Colonic mucosa (tissue), 4 donors: ENCODE measurements around the gene FOXK2. TPM values are rescaled to one million over a fixed set of nuclear protein-coding genes. Genes with fewer than 3 reads are reported as not detected.
"Not testable (repeated sequence)": the region's sequence is repeated elsewhere in the genome, so short reads cannot be mapped to it uniquely, and the experiment has no call there.

Source experiments
- DNase-seq: peaks from one replicate; pipeline ENCODE4 v3.0.0-alpha.2; 2020
- H3K27ac ChIP-seq: fragments of 200-600 bp; one replicate; pipeline ENCODE4 v1.8.0; 2021
- H3K27me3 ChIP-seq: fragments of 200-600 bp; one replicate; pipeline ENCODE4 v1.8.0; 2021
- H3K36me3 ChIP-seq: fragments of 200-600 bp; one replicate; pipeline ENCODE4 v1.8.0; 2021
- H3K4me1 ChIP-seq: fragments of 200-600 bp; one replicate; pipeline ENCODE4 v1.8.0; 2021; ENCODE audit warnings: mild to moderate bottlenecking
- H3K4me3 ChIP-seq: fragments of 200-600 bp; one replicate; pipeline ENCODE4 v1.8.0; 2021
- H3K9ac ChIP-seq, 2 donors: one replicate each; pipeline ENCODE4 v1.7.0; 2013; ENCODE audit warnings: control low read depth in 2 of 2, low read depth in 2 of 2, low read length in 2 of 2
- H3K9me3 ChIP-seq: fragments of 200-600 bp; one replicate; pipeline ENCODE4 v1.8.0; 2021
- intact Hi-C: fragments of 100-400 bp; cut with DNase I; formaldehyde crosslinking; loops from one replicate; pipeline ENCODE4 v1.14.1; 2022
- total RNA-seq, 2 donors: library from RNA; stranded (reverse); fragmentation: NEBNext Ultra II Directional in 1 of 2; extraction: Animal tissue kit (Norgen Biotek cat#: 25700) in 1 of 2; gene quantifications; one replicate each; pipeline ENCODE4 v1.2.1, GENCODE V29; 2021
- TF ChIP-seq, protein P1 (sequence below): fragments of 200-600 bp; IDR thresholded peaks from one replicate; pipeline ENCODE4 v1.8.0; 2022; ENCODE audit warnings: antibody characterized with exemption, mild to moderate bottlenecking
- donor health status: healthy.
- donor health status: DM: no; HTN: no; CAD: no.
- donor health status: DM: no; HTN: no; CAD: no.

Gene FOXK2
- total RNA-seq, 2 donors from 2014 or later: 34.8 to 44.5 TPM

GRCh38 chr17:82505296-82505695 is 14.2 kb upstream of the FOXK2 start:
- Histone ChIP-seq H3K36me3 (no peaks in the 10 kb centered on the region), H3K27me3 (no peaks in the 10 kb centered on the region)

GRCh38 chr17:82506402-82506801 is 13.1 kb upstream of the FOXK2 start:
- H3K4me1 ChIP-seq, intact Hi-C loops, H3K36me3 ChIP-seq, H3K9ac ChIP-seq, H3K9me3 ChIP-seq, DNase-seq, H3K4me3 ChIP-seq, H3K27ac ChIP-seq, H3K27me3 ChIP-seq: not testable (repeated sequence)

More at GRCh38 chr17:82505296-82505695, 14.2 kb upstream of the FOXK2 start:
- no peak overlapping the region for H3K4me3 ChIP-seq
- DNase-seq: no peak
- no peaks in the 10 kb centered on the region for H3K9me3 ChIP-seq
- H3K27ac ChIP-seq: no peak overlapping the region
- H3K9ac ChIP-seq: no peak overlapping the region
- no peaks in the 10 kb centered on the region for H3K4me1 ChIP-seq
- TF ChIP-seq, protein P1, sequence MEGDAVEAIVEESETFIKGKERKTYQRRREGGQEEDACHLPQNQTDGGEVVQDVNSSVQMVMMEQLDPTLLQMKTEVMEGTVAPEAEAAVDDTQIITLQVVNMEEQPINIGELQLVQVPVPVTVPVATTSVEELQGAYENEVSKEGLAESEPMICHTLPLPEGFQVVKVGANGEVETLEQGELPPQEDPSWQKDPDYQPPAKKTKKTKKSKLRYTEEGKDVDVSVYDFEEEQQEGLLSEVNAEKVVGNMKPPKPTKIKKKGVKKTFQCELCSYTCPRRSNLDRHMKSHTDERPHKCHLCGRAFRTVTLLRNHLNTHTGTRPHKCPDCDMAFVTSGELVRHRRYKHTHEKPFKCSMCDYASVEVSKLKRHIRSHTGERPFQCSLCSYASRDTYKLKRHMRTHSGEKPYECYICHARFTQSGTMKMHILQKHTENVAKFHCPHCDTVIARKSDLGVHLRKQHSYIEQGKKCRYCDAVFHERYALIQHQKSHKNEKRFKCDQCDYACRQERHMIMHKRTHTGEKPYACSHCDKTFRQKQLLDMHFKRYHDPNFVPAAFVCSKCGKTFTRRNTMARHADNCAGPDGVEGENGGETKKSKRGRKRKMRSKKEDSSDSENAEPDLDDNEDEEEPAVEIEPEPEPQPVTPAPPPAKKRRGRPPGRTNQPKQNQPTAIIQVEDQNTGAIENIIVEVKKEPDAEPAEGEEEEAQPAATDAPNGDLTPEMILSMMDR: no peak
- intact Hi-C loops: no loop called here

DNA sequence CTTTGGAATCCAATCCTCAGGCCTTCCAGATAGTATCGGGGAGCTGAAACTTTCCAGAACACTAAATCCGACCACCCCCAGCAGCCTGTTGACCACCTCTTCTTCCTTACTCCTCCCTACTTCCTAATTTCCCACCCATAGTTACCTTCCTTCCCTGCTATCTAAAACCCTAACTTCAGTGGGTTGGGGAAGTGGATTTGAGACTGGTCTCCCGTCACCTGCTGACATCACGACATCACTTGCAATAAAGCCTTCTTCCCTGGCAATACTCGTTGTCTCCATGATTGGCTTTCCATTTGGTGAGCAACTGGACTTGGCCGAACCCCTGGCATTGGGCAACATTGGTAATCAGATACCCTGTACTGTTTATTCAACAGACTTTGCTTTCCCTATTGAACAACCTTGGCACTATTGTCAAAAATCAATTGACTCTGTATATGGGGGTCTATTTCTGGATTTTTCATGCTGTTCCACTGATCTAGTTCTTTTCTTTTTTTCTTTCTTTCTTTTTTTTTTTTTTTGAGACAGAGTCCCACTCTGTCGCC is 11.8 kb upstream of the FOXK2 start:
- Histone ChIP-seq H3K36me3 (no peaks in the 10 kb centered on the region), H3K9me3 (no peaks in the 10 kb centered on the region), H3K4me3 (no peak overlapping the region), H3K27me3 (no peaks in the 10 kb centered on the region), H3K9ac (no peak overlapping the region), H3K4me1 (no peaks in the 10 kb centered on the region), H3K27ac (no peak overlapping the region)
- intact Hi-C loops: no loop called here
- no peak for DNase-seq
- TF ChIP-seq, protein P1: no peak

- intact Hi-C loops, H3K27ac ChIP-seq, H3K36me3 ChIP-seq, H3K4me3 ChIP-seq, H3K9me3 ChIP-seq, DNase-seq, H3K27me3 ChIP-seq, H3K4me1 ChIP-seq, H3K9ac ChIP-seq: not testable (repeated sequence)
These were observed 7.9 kb upstream of the FOXK2 start for GRCh38 chr17:82511642-82512041.

DNA sequence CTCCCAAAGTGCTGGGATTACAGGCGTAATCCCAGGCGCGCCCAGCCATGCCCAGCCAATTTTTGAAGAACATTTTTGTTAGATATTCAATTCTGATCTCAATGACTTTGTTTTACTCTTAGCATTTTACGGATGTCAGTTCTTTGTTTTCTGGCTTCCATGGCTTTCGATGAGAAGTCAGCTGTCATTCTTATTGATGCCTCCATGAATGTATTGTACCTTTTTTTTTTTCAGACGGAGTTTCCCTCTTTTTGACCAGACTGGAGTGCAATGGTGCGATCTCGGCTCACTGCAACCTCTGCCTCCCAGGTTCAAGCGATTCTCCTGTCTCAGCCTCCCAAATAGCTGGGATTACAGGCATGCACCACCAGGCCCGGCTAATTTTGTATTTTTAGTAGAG is 5.7 kb upstream of the FOXK2 start:
- H3K36me3 ChIP-seq, H3K9ac ChIP-seq, H3K9me3 ChIP-seq, H3K4me1 ChIP-seq, DNase-seq, intact Hi-C loops, H3K27ac ChIP-seq, H3K4me3 ChIP-seq, H3K27me3 ChIP-seq: not testable (repeated sequence)

GRCh38 chr17:82517230-82517865 is 2.2 kb upstream of the FOXK2 start:
- Histone ChIP-seq H3K4me1 (no peaks in the 10 kb centered on the region), H3K9ac (no peak overlapping the region), H3K27me3 (no peaks in the 10 kb centered on the region), H3K36me3 (no peaks in the 10 kb centered on the region), H3K27ac (no peak overlapping the region), H3K9me3 (no peaks in the 10 kb centered on the region), H3K4me3 (no peak overlapping the region)
- TF ChIP-seq, protein P1: no peak
- no peak for DNase-seq
- intact Hi-C loops: no loop called here
